Esophagus squamous epithelium (tissue), 5 donors: ENCODE measurements around the gene RAB43. TPM values are rescaled to one million over a fixed set of nuclear protein-coding genes. Genes with fewer than 3 reads are reported as not detected.
"Not testable (repeated sequence)": the region's sequence is repeated elsewhere in the genome, so short reads cannot be mapped to it uniquely, and the experiment has no call there.

Source experiments
- DNase-seq: peaks from one replicate; lab custom pipeline; 2025; lab: John Stamatoyannopoulos, UW
- H3K27ac ChIP-seq, 4 donors: fragments of 200-600 bp; sonication (generic); one replicate each; pipeline ENCODE4 v1.5.1; 2016 to 2019; ENCODE audit warnings: mild to moderate bottlenecking in 1 of 4
- H3K27me3 ChIP-seq, 4 donors: fragments of 200-600 bp; sonication (generic); 1 replicate in 3 of 4; 2 replicates in 1 of 4; pipeline versions ENCODE4 v1.5.1 to v1.6.0; 2017 to 2021; ENCODE audit warnings: antibody characterized with exemption in 1 of 4
- H3K36me3 ChIP-seq, 3 donors: fragments of 200-600 bp; sonication (generic); one replicate each; pipeline ENCODE4 v1.5.1; 2016 to 2019
- H3K4me1 ChIP-seq, 3 donors: fragments of 200-600 bp; sonication (generic); one replicate each; pipeline ENCODE4 v1.5.1; 2017 to 2019
- H3K4me3 ChIP-seq, 4 donors: fragments of 200-600 bp; sonication (generic); 1 replicate in 3 of 4; 2 replicates in 1 of 4; pipeline ENCODE4 v1.5.1; 2016 to 2019; ENCODE audit warnings: mild to moderate bottlenecking in 2 of 4, moderate library complexity in 1 of 4
- H3K9me3 ChIP-seq, 3 donors: fragments of 200-600 bp; sonication (generic); one replicate each; pipeline ENCODE4 v1.5.1; 2016 to 2019
- CTCF ChIP-seq, 6 experiments: fragments of 450-650 bp in 4 of 6; fragments of 200-600 bp in 2 of 6; sonication (generic) in 2 of 6; IDR thresholded peaks; one replicate each; pipeline ENCODE4 v1.5.1; 2016 to 2019; ENCODE audit warnings: antibody characterized with exemption in 6 of 6, mild to moderate bottlenecking in 4 of 6, moderate library complexity in 4 of 6
- POLR2A ChIP-seq, 4 donors: fragments of 450-650 bp; IDR thresholded peaks; one replicate each; pipeline ENCODE4 v1.6.1; 2017; ENCODE audit warnings: antibody characterized with exemption in 4 of 4, mild to moderate bottlenecking in 4 of 4, moderate library complexity in 3 of 4
- WGBS, 2 donors: methylation state at CpG; one replicate each; pipeline ENCODE4 v1.1.5; 2018; 5-methylcytosine and 5-hydroxymethylcytosine counted together
- intact Hi-C: fragments of 100-400 bp; cut with DNase I; formaldehyde crosslinking; loops from one replicate; pipeline ENCODE4 v1.15.0; 2022
- total RNA-seq, 4 donors: library from RNA; depleted of rRNA; stranded (reverse); fragments of >200 nt; gene quantifications; one replicate each; pipeline ENCODE4 v1.1.0, GENCODE V29; 2016
- donor health status: DM: yes; HTN: yes; CAD: no.

The RAB43 gene
- total RNA-seq, 4 donors from 2014 or later: 4.6 to 11.1 (median 7.9) TPM

GRCh38 chr3:129103296-129103695, 18.3 kb downstream of the RAB43 start:
- intact Hi-C loops: no loop called here
- Histone ChIP-seq H3K27me3 (no peaks in the 10 kb centered on the region), H3K27ac (no peak overlapping the region), H3K36me3 (peaks cover 0 to 23% (median 0%) of the 10 kb centered on the region in 3 donors), H3K4me1 (peaks cover 0 to 12% (median 0%) of the 10 kb centered on the region in 3 donors), H3K4me3 (no peak overlapping the region), H3K9me3 (no peaks in the 10 kb centered on the region)
- WGBS, 2 donors: 80 to 86% methylated on average over 7 of the region's 7 CpGs
- no peak for TF ChIP-seq POLR2A (IDR thresholded peaks at IDR 0.05)
- no peak for TF ChIP-seq CTCF (IDR thresholded peaks at IDR 0.05)
- no peak for DNase-seq

- Histone ChIP-seq H3K4me3 (no peak overlapping the region), H3K27ac (no peak overlapping the region), H3K9me3 (no peaks in the 10 kb centered on the region), H3K36me3 (peaks cover 0 to 14% (median 0%) of the 10 kb centered on the region in 3 donors), H3K4me1 (peaks cover 0 to 3% (median 0%) of the 10 kb centered on the region in 3 donors), H3K27me3 (no peaks in the 10 kb centered on the region)
- TF ChIP-seq POLR2A (IDR thresholded peaks at IDR 0.05): no peak
- no peak for TF ChIP-seq CTCF (IDR thresholded peaks at IDR 0.05)
- DNase-seq: no peak
- intact Hi-C loops: no loop called here
- WGBS, 2 donors: 81 to 85% methylated on average over 10 to 11 of the region's 12 CpGs
Measured at GRCh38 chr3:129101370-129102138, 20.1 kb downstream of the RAB43 start.

- 32 to 50% methylated on average over 1 of the region's 1 CpG for WGBS, 2 donors
- TF ChIP-seq CTCF (IDR thresholded peaks at IDR 0.05) (no peak), POLR2A (IDR thresholded peaks at IDR 0.05) (no peak)
Measured at GRCh38 chr3:129100274-129100673, 21.3 kb downstream of the RAB43 start.

GRCh38 chr3:129095285-129095684, 26.3 kb downstream of the RAB43 start:
- no peak for DNase-seq
- Histone ChIP-seq H3K4me1 (no peaks in the 10 kb centered on the region), H3K27me3 (no peaks in the 10 kb centered on the region), H3K36me3 (peaks cover 0 to 47% (median 6%) of the 10 kb centered on the region in 3 donors), H3K9me3 (no peaks in the 10 kb centered on the region), H3K27ac (no peak overlapping the region), H3K4me3 (no peak overlapping the region)
- intact Hi-C loops: no loop called here
- WGBS, 2 donors: 96% methylated on average over 5 of the region's 10 CpGs; no CpG with 5 or more reads in 1 of the 2 donors
- no peak for TF ChIP-seq CTCF (IDR thresholded peaks at IDR 0.05)
- TF ChIP-seq POLR2A (IDR thresholded peaks at IDR 0.05): no peak

More at GRCh38 chr3:129100274-129100673, 21.3 kb downstream of the RAB43 start:
- Histone ChIP-seq H3K9me3 (no peaks in the 10 kb centered on the region), H3K4me1 (no peaks in the 10 kb centered on the region), H3K27ac (no peak overlapping the region), H3K4me3 (no peak overlapping the region), H3K27me3 (no peaks in the 10 kb centered on the region), H3K36me3 (peaks cover 0 to 14% (median 0%) of the 10 kb centered on the region in 3 donors)
- no peak for DNase-seq
- intact Hi-C loops: no loop called here

- H3K4me3 ChIP-seq, H3K27me3 ChIP-seq, H3K9me3 ChIP-seq, DNase-seq, H3K27ac ChIP-seq, intact Hi-C loops: not testable (repeated sequence)
- Histone ChIP-seq H3K36me3 (peaks cover 0 to 25% (median 6%) of the 10 kb centered on the region in 3 donors), H3K4me1 (peaks cover 0 to 11% (median 9%) of the 10 kb centered on the region in 3 donors)
- WGBS, 2 donors: no CpG with 5 or more reads among the region's 6 CpGs
Measured at GRCh38 chr3:129088312-129088711, 33.3 kb downstream of the RAB43 start.

DNA sequence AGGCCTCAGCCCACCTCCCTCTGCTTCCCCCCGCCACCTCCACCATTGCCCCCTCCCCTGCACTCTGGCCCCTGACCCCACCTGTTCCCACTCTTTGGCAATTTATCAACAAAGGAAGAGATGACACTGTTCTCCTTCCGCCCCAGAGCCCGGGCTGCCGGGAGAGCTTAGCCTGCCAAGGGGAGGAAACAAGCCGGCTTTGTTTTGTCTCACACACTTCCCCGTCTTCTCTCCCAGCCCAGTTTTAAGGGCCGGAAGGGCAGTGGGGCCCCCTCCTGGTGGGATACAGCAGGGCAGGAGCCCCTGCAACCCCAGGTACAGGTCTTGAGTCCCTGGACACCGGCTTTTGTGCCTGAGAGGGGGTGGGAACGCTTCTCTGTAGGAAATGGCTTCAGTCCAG, 33.7 kb downstream of the RAB43 start:
- H3K9me3 ChIP-seq, DNase-seq, H3K27me3 ChIP-seq, intact Hi-C loops, H3K4me3 ChIP-seq: not testable (repeated sequence)
- WGBS, 2 donors: no CpG with 5 or more reads among the region's 9 CpGs
- peak overlapping the region in 3 of 4 donors; percentile 55 to 82 (median 67) for H3K27ac ChIP-seq
- H3K4me1 ChIP-seq: peaks cover 0 to 11% (median 9%) of the 10 kb centered on the region in 3 donors
- peaks cover 0 to 21% (median 6%) of the 10 kb centered on the region in 3 donors for H3K36me3 ChIP-seq
